WI38 (cell line): ENCODE measurements around the gene NEXN.
"Not testable (repeated sequence)": the region's sequence is repeated elsewhere in the genome, so short reads cannot be mapped to it uniquely, and the experiment has no call there.

Source experiments
- H3K4me3 ChIP-seq: 2 replicates; pipeline ENCODE4 v1.5.1; 2011; ENCODE audit warnings: low read depth, mild to moderate bottlenecking, control low read depth, low read length
- TF ChIP-seq, protein P1 (sequence below): IDR thresholded peaks from 2 replicates; pipeline ENCODE4 v1.5.1; 2012; ENCODE audit warnings: low read depth, mild to moderate bottlenecking, control low read depth, low read length

The NEXN gene

DNA sequence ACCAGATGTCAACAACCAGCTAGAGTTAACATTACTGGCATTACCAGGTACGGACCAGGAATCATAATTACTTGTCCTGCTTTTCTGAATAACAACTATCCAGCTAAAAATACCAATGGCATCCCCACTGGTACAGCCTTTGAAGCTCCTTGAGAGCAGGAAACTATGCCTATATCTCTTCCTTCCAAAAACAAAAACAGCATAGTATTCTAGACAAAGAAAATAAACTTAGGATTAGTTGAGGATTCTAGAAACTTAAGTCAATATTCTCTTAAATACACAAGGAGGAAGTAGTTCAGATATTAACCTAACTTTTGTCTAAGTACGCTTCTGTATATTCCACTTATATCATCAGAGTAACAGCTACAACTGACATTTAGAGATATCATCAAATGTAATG is 87.5 kb downstream of the NEXN start:
- peak overlapping the region; percentile 0 for H3K4me3 ChIP-seq
- TF ChIP-seq, protein P1, sequence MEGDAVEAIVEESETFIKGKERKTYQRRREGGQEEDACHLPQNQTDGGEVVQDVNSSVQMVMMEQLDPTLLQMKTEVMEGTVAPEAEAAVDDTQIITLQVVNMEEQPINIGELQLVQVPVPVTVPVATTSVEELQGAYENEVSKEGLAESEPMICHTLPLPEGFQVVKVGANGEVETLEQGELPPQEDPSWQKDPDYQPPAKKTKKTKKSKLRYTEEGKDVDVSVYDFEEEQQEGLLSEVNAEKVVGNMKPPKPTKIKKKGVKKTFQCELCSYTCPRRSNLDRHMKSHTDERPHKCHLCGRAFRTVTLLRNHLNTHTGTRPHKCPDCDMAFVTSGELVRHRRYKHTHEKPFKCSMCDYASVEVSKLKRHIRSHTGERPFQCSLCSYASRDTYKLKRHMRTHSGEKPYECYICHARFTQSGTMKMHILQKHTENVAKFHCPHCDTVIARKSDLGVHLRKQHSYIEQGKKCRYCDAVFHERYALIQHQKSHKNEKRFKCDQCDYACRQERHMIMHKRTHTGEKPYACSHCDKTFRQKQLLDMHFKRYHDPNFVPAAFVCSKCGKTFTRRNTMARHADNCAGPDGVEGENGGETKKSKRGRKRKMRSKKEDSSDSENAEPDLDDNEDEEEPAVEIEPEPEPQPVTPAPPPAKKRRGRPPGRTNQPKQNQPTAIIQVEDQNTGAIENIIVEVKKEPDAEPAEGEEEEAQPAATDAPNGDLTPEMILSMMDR = no peak

DNA sequence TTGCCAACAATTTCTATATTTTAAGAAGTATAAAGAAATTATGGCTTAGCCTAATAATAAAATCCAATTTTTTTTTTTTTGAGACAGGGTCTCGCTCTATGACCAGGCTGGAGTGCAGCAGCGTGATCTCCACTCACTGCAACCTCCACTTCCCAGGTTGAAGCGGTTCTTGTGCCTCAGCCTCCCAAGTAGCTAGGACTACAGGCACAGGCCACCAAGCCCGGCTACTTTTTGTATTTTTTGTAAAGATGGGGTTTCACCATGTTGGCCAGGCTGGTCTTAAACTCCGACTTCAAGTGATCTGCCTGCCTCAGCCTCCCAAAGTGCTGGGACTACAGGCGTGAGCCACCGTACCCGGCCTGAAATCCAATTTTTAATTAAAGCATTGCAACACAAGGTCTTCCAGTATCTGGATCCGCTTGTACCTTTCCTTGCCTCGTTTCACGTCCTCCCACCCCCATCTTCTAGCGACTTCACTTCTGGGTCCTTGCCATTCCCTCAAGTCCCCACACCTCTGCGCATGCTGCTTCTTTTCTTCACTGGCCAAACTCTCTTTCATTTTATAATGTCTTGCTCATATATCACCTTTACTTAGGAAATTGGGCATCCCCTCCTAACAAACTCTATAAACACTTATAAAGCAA is 88.1 kb downstream of the NEXN start:
- TF ChIP-seq, protein P1 = no peak
- H3K4me3 ChIP-seq = peak overlapping the region; percentile 98; the same call in 1 of the 2 replicates

DNA sequence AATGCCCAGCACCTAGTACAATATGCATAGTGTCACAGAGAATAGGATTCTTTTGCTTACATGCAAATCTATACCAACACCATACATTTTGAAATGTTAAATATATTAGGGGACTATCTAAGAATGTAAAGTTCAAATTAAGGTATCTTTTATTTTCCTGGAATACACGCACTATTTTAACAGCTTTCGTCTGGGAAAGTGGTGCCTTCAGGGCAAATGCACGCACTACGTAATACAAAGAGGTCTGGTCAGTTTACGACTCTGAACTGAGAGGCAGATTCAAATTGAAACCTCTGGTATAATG is 89.5 kb downstream of the NEXN start:
- peak overlapping the region; percentile 98 for H3K4me3 ChIP-seq
- TF ChIP-seq, protein P1 = no peak

DNA sequence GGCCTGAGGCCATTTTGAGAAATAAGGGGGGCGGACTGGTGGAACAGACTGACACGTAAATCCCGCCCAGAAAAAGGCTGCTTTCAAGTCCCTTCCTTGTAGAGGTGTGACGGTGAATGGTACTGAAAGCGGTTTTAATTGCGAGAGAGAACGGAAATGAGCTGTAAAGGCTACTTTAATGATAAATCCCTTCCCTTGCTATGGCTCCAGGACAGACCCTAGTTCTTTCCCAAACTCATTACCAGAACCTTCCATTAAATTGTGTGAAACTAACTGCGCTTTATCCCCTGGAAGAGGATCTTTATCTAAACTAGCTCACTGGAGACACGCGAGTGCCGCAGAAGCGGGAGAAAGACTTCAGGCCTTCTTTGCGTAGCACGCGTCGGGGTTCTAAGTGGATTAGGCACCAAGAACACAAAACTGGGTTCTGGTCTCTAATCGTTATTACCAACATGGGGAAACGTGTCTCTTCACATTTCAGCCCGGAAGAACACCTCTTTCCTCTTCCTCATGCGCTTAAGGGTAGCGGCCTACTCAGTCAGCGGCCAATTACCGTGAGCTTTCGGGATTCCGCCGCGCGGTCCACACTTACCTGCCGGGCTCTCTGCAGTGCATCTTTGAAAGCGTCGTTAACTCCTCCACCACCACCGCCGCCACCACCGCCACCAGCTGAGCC is 90.0 kb downstream of the NEXN start:
- H3K4me3 ChIP-seq = peak overlapping the region; percentile 98
- TF ChIP-seq, protein P1 = no peak

DNA sequence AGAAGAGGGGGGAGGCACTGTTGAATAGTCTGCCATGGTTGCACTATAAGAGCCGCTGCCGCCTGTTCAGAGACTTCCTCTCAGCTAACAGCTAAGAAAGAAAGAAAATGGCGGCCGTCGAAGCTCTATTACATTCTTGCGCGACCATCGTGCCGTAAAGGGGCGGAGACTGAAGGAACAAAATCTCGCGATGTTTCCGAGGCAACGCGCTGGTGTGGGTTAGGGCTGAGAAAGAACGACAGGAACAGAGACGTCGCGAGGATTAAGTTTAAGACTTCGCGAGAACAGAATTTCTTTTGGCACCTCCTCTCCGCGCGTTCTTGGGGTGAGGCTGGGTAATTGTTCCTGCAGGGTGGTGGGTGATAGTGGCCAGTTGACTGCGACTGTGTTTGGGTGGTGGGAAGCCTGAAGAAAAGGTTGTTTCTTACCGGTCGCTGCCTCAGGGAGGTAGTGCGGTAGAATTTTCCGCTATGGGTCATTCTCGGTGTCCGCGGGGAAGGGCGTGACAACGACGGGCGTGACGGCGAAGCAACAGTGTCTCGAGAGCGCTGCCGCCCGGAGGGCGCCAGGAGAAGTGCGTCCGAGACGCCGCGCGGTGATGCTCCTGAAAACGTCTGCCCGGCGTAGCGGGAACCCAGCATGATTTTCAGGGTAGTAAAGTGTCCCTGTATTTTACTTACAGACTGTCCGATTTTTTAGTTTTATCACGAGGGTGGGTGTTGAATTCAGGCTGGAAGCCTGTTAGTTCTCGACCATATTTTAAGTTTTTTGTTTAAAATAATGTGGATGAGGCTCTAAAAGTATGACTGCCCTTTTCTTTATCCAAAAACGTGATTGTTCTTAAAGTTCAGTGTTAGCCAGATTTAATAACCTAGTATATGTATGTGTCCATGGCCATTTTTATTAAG is 90.8 kb downstream of the NEXN start, which contains the start of gene FUBP1:
Gene FUBP1, minus strand, starts transcription at position 104 of the 908 bp plus-strand sequence. Its CDS starts 68 bp downstream, at position 36.
- peak within 1 kb of the TSS; percentile 98 for H3K4me3 ChIP-seq
- TF ChIP-seq, protein P1 = peak; percentile 64

DNA sequence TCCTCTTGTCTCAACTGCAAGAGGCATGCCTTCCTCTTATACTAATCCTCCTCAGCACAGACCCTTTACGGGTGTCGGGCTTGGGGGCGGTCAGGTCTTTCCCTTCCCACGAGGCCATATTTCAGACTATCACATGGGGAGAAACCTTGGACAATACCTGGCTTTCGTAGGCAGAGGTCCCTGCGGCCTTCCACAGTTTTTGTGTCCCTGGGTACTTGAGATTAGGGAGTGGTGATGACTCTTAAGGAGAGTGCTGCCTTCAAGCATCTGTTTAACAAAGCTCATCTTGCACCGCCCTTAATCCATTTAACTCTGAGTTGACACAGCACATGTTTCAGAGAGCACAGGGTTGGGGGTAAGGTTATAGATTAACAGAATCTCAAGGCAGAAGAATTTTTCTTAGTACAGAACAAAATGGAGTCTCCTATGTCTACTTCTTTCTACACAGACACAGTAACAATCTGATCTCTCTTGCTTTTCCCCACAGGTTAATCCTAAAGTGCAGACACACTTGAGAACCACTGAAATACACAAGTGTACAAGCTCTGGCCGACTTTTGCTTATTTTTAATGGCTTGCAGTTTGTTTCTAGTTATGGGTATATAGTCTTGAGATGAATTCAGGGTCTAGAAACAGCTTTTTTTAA is 95.0 kb downstream of the NEXN start:
- H3K4me3 ChIP-seq = not testable (repeated sequence)

DNA sequence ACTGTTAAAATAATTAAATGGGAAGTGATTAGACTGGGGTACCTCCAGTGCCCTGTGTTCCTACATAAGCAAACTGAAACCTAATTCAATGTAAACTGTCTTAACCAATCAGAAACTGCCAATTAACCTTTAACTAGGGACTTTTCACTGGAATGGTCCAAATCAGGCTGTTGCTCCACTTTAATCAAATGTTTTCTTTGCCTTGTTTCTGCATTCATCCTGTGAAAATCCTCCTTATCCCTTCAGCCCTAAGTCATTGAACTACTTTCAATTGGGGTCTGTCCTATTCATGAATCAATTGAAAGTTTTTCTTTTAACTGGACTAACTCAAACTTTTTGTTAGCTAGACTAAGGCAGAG is 95.6 kb downstream of the NEXN start:
- TF ChIP-seq, protein P1 = no peak
- H3K4me3 ChIP-seq = no peak overlapping the region
